ENCODE results near the gene BTBD1.
"Not testable (repeated sequence)": the region's sequence is repeated elsewhere in the genome, so short reads cannot be mapped to it uniquely, and the experiment has no call there.

DNA sequence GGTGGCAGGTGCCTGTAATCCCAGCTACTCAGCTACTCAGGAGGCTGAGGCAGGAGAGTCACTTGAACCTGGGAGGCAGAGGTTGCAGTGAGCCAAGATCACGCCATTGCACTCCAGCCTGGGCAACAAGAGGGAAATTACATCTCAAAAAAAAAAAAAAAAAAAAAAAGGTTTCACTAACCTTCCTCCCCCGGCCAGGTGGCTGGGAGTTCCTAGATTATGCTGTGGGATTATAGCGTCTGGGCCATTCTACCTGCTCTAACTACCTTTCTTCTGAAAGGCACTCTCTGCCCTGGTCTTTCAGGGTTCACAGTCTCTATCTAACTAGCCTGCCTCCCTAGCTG, 24.9 kb upstream of the BTBD1 start:
- TF ChIP-seq, protein P1, sequence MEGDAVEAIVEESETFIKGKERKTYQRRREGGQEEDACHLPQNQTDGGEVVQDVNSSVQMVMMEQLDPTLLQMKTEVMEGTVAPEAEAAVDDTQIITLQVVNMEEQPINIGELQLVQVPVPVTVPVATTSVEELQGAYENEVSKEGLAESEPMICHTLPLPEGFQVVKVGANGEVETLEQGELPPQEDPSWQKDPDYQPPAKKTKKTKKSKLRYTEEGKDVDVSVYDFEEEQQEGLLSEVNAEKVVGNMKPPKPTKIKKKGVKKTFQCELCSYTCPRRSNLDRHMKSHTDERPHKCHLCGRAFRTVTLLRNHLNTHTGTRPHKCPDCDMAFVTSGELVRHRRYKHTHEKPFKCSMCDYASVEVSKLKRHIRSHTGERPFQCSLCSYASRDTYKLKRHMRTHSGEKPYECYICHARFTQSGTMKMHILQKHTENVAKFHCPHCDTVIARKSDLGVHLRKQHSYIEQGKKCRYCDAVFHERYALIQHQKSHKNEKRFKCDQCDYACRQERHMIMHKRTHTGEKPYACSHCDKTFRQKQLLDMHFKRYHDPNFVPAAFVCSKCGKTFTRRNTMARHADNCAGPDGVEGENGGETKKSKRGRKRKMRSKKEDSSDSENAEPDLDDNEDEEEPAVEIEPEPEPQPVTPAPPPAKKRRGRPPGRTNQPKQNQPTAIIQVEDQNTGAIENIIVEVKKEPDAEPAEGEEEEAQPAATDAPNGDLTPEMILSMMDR (IDR thresholded peaks at IDR 0.05), result not testable (repeated sequence)
- not testable (repeated sequence) for TF ChIP-seq EP300 (IDR thresholded peaks at IDR 0.05)
